Cardiac muscle cell (in vitro differentiated cells and primary cell): ENCODE data around the gene RHOBTB3. TPM values are rescaled to one million over a fixed set of nuclear protein-coding genes. Genes with fewer than 3 reads are reported as not detected.

Source experiments
- DNase-seq, 2 donors: peaks; one replicate each; pipeline versions ENCODE4 v3.0.0 to v3.0.0-alpha.2; 2010 to 2017; ENCODE audit warnings: low read depth in 1 of 2, low spot score in 1 of 2
- H3K27ac ChIP-seq: fragments of 200-600 bp; sonication (generic); 2 replicates; pipeline ENCODE4 v1.5.1; 2016
- H3K27me3 ChIP-seq: fragments of 200-600 bp; sonication (generic); 2 replicates; pipeline ENCODE4 v1.6.0; 2016; ENCODE audit warnings: control low read depth
- H3K36me3 ChIP-seq: fragments of 200-600 bp; sonication (generic); 2 replicates; pipeline ENCODE4 v1.5.1; 2016; ENCODE audit warnings: control low read depth
- H3K4me1 ChIP-seq: fragments of 200-600 bp; sonication (generic); 2 replicates; pipeline ENCODE4 v1.8.1; 2017; ENCODE audit warnings: low read depth, mild to moderate bottlenecking, mixed run types
- H3K4me3 ChIP-seq: fragments of 200-600 bp; sonication (generic); 2 replicates; pipeline ENCODE4 v1.5.1; 2016; ENCODE audit warnings: mild to moderate bottlenecking
- H3K9me3 ChIP-seq: fragments of 200-600 bp; sonication (generic); 2 replicates; pipeline ENCODE4 v1.5.1; 2017; ENCODE audit warnings: low read depth, mild to moderate bottlenecking, control low read depth
- CTCF ChIP-seq: IDR thresholded peaks from 2 replicates; pipeline ENCODE4 v1.5.1; 2012; ENCODE audit warnings: low read depth, mild to moderate bottlenecking, low read length
- polyA plus RNA-seq: library from polyadenylated mRNA; unstranded; fragments of >200 nt; fragmentation: Nextera tagmentation; extraction: Ambion mirVana; gene quantifications from 2 replicates; pipeline ENCODE4 v1.2.1, GENCODE V29; 2016
- total RNA-seq: library from RNA; depleted of rRNA; stranded (reverse); fragments of >200 nt; gene quantifications from 2 replicates; pipeline ENCODE4 v1.2.3, GENCODE V29; 2016

Gene RHOBTB3
- total and polyA plus RNA-seq, 2 experiments from 2014 or later: 455 to 477 TPM

- Histone ChIP-seq H3K9me3 (no peaks in the 10 kb centered on the region), H3K4me1 (peaks cover 12% of the 10 kb centered on the region), H3K4me3 (no peak overlapping the region), H3K27me3 (no peaks in the 10 kb centered on the region), H3K27ac (peak overlapping the region; percentile 42), H3K36me3 (peaks cover 74% of the 10 kb centered on the region)
- DNase-seq: peak in 1 of 2 donors; percentile 25
- TF ChIP-seq CTCF: no peak
Measured at GRCh38 chr5:95784514-95785302, 53.6 kb downstream of the RHOBTB3 start.

- DNase-seq: peak in 1 of 2 donors; percentile 84
- no peaks in the 10 kb centered on the region for H3K27me3 ChIP-seq
- no peak overlapping the region for H3K4me3 ChIP-seq
- H3K4me1 ChIP-seq: peaks cover 11% of the 10 kb centered on the region
- peaks cover 81% of the 10 kb centered on the region for H3K36me3 ChIP-seq
- peak overlapping the region; percentile 46 for H3K27ac ChIP-seq
- TF ChIP-seq CTCF: no peak
- no peaks in the 10 kb centered on the region for H3K9me3 ChIP-seq
Measured at GRCh38 chr5:95786821-95787418, 55.8 kb downstream of the RHOBTB3 start.

GRCh38 chr5:95788493-95788892 is 57.4 kb downstream of the RHOBTB3 start:
- no peak for TF ChIP-seq CTCF
- Histone ChIP-seq H3K4me1 (peaks cover 11% of the 10 kb centered on the region), H3K9me3 (no peaks in the 10 kb centered on the region), H3K4me3 (no peak overlapping the region), H3K27me3 (no peaks in the 10 kb centered on the region), H3K27ac (peak overlapping the region; percentile 46), H3K36me3 (peaks cover 85% of the 10 kb centered on the region)
- DNase-seq: no peak

- no peak for TF ChIP-seq CTCF
- peak overlapping the region; percentile 73 for H3K27ac ChIP-seq
- no peaks in the 10 kb centered on the region for H3K27me3 ChIP-seq
- peaks cover 3% of the 10 kb centered on the region for H3K4me1 ChIP-seq
- H3K9me3 ChIP-seq: no peaks in the 10 kb centered on the region
- peaks cover 76% of the 10 kb centered on the region for H3K36me3 ChIP-seq
- H3K4me3 ChIP-seq: no peak overlapping the region
- no peak for DNase-seq
Measured at GRCh38 chr5:95791751-95792150, 60.6 kb downstream of the RHOBTB3 start.

- Histone ChIP-seq H3K27ac (peak overlapping the region; percentile 27), H3K4me1 (no peaks in the 10 kb centered on the region), H3K27me3 (no peaks in the 10 kb centered on the region), H3K9me3 (no peaks in the 10 kb centered on the region), H3K4me3 (no peak overlapping the region), H3K36me3 (peaks cover 53% of the 10 kb centered on the region)
- DNase-seq: peak in 1 of 2 donors; percentile 80
- TF ChIP-seq CTCF: no peak
Measured at GRCh38 chr5:95794070-95794516, 63.0 kb downstream of the RHOBTB3 start.
